Thyroid gland (tissue), 4 donors: Measurements from ENCODE around the gene FHOD3. TPM values are rescaled to one million over a fixed set of nuclear protein-coding genes. Genes with fewer than 3 reads are reported as not detected.

Source experiments
- DNase-seq, 2 donors: peaks; one replicate each; pipeline ENCODE4 v3.0.0-alpha.2; 2019
- H3K27ac ChIP-seq, 3 donors: fragments of 200-600 bp; sonication (generic); 1 replicate in 2 of 3; 2 replicates in 1 of 3; pipeline ENCODE4 v1.5.1; 2016 to 2019; ENCODE audit warnings: mild to moderate bottlenecking in 1 of 3, moderate library complexity in 1 of 3
- H3K27me3 ChIP-seq: fragments of 200-600 bp; sonication (generic); one replicate; pipeline ENCODE4 v1.5.1; 2019
- H3K36me3 ChIP-seq, 2 donors: fragments of 200-600 bp; sonication (generic); one replicate each; pipeline ENCODE4 v1.5.1; 2016 to 2019
- H3K4me1 ChIP-seq, 2 donors: fragments of 200-600 bp; sonication (generic); one replicate each; pipeline ENCODE4 v1.5.1; 2017 to 2019
- H3K4me3 ChIP-seq, 3 donors: fragments of 200-600 bp; sonication (generic); replicated peaks in 1 of 3; 1 replicate in 2 of 3; 2 replicates in 1 of 3; pipeline ENCODE4 v1.5.1; 2016; ENCODE audit warnings: mild to moderate bottlenecking in 1 of 3
- H3K9me3 ChIP-seq: fragments of 200-600 bp; sonication (generic); one replicate; pipeline ENCODE4 v1.5.1; 2017
- POLR2A ChIP-seq, 2 donors: fragments of 450-650 bp; IDR thresholded peaks; one replicate each; pipeline ENCODE4 v1.6.1; 2017; ENCODE audit warnings: antibody characterized with exemption in 2 of 2, mild to moderate bottlenecking in 2 of 2, moderate library complexity in 1 of 2
- WGBS, 2 donors: methylation state at CpG; one replicate each; pipeline ENCODE4 v1.1.5; 2017; 5-methylcytosine and 5-hydroxymethylcytosine counted together
- intact Hi-C: fragments of 100-400 bp; cut with DNase I; formaldehyde crosslinking; loops from one replicate; pipeline ENCODE4 v1.15.1; 2023
- total RNA-seq, 4 donors: library from RNA; depleted of rRNA; stranded (reverse); fragments of >200 nt; gene quantifications; one replicate each; pipeline ENCODE4 v1.2.3, GENCODE V29; 2016
- TF ChIP-seq, protein P1 (sequence below), 6 experiments: fragments of 200-600 bp in 3 of 6; fragments of 450-650 bp in 3 of 6; sonication (generic) in 3 of 6; IDR thresholded peaks; one replicate each; pipeline ENCODE4 v1.5.1; 2016 to 2019; ENCODE audit warnings: antibody characterized with exemption in 6 of 6, mild to moderate bottlenecking in 2 of 6, inconsistent platforms in 1 of 6, moderate library complexity in 1 of 6

FHOD3 gene
- total RNA-seq, 4 donors from 2014 or later = 1.6 to 6.9 (median 4.8) TPM

DNA sequence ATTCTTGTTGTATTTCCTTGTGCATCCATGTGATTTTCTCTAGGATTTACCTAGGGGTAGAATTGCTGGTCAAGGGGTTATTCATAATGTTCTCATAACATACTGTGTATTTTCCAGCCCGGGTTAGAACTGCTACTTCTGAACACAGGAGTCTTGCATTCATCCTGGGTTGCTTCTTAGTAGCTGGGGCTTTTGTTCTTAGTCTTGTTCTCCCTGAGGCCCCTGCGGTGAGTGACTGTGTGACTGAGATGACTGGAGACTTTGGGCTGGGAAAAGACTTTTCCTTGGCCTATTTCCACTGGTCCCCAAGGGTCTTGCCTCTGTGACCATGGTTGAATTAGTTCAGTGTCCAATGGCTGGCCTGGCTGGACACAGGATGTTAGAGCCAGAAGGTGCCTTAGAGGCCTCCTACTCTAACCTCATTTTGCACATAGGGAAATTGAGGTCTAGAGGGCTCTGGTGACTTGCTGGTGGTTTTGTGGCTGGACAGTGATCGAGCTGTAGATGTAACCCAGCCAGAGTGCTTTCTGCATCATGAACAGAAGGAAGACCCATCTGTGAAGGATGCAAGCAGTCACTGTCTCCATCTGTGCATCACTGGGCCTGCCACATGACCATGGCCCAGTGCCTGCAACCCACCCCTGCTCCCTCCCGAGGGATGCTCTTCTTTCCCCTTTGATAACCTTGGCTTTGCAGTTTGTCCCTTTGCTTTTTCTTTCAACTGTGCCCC lies 233.3 kb downstream of the FHOD3 start:
- Histone ChIP-seq H3K27ac (no peak overlapping the region), H3K9me3 (no peaks in the 10 kb centered on the region), H3K4me3 (no peak overlapping the region), H3K4me1 (no peaks in the 10 kb centered on the region), H3K36me3 (no peaks in the 10 kb centered on the region), H3K27me3 (no peaks in the 10 kb centered on the region)
- DNase-seq = no peak
- TF ChIP-seq, protein P1, sequence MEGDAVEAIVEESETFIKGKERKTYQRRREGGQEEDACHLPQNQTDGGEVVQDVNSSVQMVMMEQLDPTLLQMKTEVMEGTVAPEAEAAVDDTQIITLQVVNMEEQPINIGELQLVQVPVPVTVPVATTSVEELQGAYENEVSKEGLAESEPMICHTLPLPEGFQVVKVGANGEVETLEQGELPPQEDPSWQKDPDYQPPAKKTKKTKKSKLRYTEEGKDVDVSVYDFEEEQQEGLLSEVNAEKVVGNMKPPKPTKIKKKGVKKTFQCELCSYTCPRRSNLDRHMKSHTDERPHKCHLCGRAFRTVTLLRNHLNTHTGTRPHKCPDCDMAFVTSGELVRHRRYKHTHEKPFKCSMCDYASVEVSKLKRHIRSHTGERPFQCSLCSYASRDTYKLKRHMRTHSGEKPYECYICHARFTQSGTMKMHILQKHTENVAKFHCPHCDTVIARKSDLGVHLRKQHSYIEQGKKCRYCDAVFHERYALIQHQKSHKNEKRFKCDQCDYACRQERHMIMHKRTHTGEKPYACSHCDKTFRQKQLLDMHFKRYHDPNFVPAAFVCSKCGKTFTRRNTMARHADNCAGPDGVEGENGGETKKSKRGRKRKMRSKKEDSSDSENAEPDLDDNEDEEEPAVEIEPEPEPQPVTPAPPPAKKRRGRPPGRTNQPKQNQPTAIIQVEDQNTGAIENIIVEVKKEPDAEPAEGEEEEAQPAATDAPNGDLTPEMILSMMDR (IDR thresholded peaks at IDR 0.05) = no peak
- TF ChIP-seq POLR2A (IDR thresholded peaks at IDR 0.05) = no peak
- 79 to 86% methylated on average over 4 of the region's 4 CpGs for WGBS, 2 donors
- intact Hi-C loops = no loop called here

DNA sequence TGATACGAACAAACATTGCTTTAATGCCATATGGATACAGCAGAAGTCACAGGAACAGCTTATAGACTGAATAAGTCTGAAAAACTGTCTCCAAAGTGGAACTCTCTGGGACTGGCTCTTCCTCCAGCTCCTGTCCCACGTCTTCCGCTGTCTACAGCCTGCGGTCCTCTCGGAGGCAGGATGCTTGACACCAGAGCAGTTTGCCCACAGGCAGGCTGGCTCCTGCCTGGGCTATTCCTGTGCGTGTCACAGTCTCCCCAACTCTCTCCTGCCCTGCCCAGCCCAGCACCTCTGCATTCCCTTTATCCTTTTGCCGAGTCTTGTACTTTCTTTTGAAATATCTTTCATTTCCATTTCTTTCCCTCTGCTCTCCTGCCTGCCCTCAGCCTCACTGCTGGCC lies 234.1 kb downstream of the FHOD3 start:
- no peak for DNase-seq
- Histone ChIP-seq H3K9me3 (no peaks in the 10 kb centered on the region), H3K27ac (no peak overlapping the region), H3K4me1 (no peaks in the 10 kb centered on the region), H3K27me3 (no peaks in the 10 kb centered on the region), H3K36me3 (no peaks in the 10 kb centered on the region), H3K4me3 (no peak overlapping the region)
- no peak for TF ChIP-seq POLR2A (IDR thresholded peaks at IDR 0.05)
- TF ChIP-seq, protein P1 (IDR thresholded peaks at IDR 0.05) = no peak
- intact Hi-C loops = no loop called here
- 94 to 95% methylated on average over 7 of the region's 7 CpGs for WGBS, 2 donors

DNA sequence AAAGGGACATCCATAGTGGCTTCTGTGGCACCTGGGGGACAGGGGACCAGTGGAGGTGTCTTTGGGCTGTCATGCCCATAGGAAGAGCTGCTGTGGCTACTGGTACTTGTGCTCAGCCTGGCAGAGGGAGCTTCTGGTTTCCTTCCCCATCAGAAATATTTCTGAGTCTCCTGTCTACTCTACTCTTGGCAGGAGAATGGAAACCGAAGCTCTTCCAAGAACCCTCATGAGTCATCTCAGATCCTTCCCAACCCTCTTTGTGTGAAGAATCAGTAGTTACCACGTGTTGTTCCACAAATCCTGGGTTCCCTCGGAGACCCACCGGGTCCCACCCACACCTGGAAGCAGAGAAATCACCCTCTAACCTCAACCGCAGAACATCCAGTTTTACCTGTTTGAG lies 234.9 kb downstream of the FHOD3 start:
- TF ChIP-seq, protein P1 (IDR thresholded peaks at IDR 0.05) = no peak
- no peak for TF ChIP-seq POLR2A (IDR thresholded peaks at IDR 0.05)
- 84 to 94% methylated on average over 5 of the region's 5 CpGs for WGBS, 2 donors
- no peaks in the 10 kb centered on the region for H3K9me3 ChIP-seq
- H3K27ac ChIP-seq = no peak overlapping the region
- H3K27me3 ChIP-seq = no peaks in the 10 kb centered on the region
- H3K4me3 ChIP-seq = no peak overlapping the region
- no peak for DNase-seq
- H3K36me3 ChIP-seq = no peaks in the 10 kb centered on the region
- H3K4me1 ChIP-seq = no peaks in the 10 kb centered on the region
- intact Hi-C loops = no loop called here

DNA sequence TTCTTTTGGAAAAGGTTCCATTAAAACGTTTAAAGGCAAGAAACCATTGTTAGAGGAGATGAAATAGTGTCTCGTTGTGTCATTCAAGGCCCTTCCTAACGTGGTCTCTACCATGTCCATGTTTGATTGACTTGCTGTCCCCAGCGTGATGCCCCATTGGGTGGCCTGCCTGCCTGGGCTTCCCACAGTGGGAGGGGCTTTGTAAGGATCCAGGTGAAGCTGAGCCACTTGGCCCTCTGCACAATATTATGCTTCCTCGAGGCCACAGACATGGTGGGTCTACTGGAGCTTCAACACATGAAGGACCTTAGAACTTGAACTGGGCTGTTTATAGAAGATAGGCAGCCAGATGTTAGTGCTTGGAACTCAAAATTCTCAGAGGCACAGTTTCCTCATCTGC lies 235.3 kb downstream of the FHOD3 start:
- Histone ChIP-seq H3K9me3 (no peaks in the 10 kb centered on the region), H3K4me1 (no peaks in the 10 kb centered on the region), H3K27me3 (no peaks in the 10 kb centered on the region), H3K36me3 (no peaks in the 10 kb centered on the region), H3K4me3 (no peak overlapping the region), H3K27ac (no peak overlapping the region)
- 89 to 90% methylated on average over 5 of the region's 5 CpGs for WGBS, 2 donors
- TF ChIP-seq, protein P1 (IDR thresholded peaks at IDR 0.05) = no peak
- TF ChIP-seq POLR2A (IDR thresholded peaks at IDR 0.05) = no peak
- intact Hi-C loops = no loop called here
- no peak for DNase-seq

DNA sequence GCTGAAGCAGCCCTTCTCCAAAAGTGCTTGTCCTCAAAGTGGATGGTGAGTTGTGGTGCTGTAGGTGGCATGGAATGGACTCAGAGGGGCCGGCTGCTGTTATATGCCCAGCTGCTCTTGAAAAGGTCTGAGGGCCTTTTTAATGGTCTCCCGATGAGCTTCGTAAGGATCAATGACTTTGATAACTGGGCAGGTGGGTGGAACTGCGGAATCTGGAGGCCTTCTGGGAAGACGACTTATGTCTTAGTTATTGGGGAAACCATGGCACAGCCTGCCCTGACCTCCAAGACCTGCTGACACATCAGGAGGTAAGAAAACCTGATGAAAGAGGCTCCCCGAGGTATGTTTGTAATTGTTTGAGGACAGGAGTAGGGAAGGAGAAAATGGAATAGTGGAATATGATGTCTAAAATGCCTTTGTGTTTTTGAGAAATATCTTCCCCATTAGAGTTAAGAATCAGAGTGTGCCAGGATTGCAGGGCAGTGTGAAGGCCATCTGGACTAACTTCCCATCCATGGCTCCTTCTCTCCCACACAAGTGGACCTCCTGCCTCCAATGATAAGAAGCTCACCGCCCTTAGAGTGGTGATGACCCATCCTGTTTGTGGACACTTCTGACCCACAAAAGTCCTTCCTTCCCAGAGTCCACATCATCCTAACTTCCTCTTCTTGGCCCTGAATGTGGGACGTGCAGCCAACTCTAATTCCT lies 236.1 kb downstream of the FHOD3 start:
- WGBS, 2 donors = 89 to 93% methylated on average over 8 of the region's 8 CpGs
- H3K4me3 ChIP-seq = no peak overlapping the region
- intact Hi-C loops = no loop called here
- TF ChIP-seq POLR2A (IDR thresholded peaks at IDR 0.05) = no peak
- TF ChIP-seq, protein P1 (IDR thresholded peaks at IDR 0.05) = no peak
- H3K27ac ChIP-seq = no peak overlapping the region
- DNase-seq = no peak
- H3K4me1 ChIP-seq = no peaks in the 10 kb centered on the region
- H3K9me3 ChIP-seq = no peaks in the 10 kb centered on the region
- no peaks in the 10 kb centered on the region for H3K36me3 ChIP-seq
- H3K27me3 ChIP-seq = no peaks in the 10 kb centered on the region
